Measurements from ENCODE around the gene SMAD5.

The SMAD5 gene

GRCh38 chr5:136132557-136133221 is at the start of gene SMAD5:
Gene SMAD5 (plus strand): TSS chr5:136132845. CDS start chr5:136153761, 20,916 bp downstream.
- DNase-seq (ENCODE audit: low read depth) = peak; percentile 75

GRCh38 chr5:136084698-136085097 is 47.9 kb upstream of the SMAD5 start:
- no peak for DNase-seq (ENCODE audit: low read depth)

DNA sequence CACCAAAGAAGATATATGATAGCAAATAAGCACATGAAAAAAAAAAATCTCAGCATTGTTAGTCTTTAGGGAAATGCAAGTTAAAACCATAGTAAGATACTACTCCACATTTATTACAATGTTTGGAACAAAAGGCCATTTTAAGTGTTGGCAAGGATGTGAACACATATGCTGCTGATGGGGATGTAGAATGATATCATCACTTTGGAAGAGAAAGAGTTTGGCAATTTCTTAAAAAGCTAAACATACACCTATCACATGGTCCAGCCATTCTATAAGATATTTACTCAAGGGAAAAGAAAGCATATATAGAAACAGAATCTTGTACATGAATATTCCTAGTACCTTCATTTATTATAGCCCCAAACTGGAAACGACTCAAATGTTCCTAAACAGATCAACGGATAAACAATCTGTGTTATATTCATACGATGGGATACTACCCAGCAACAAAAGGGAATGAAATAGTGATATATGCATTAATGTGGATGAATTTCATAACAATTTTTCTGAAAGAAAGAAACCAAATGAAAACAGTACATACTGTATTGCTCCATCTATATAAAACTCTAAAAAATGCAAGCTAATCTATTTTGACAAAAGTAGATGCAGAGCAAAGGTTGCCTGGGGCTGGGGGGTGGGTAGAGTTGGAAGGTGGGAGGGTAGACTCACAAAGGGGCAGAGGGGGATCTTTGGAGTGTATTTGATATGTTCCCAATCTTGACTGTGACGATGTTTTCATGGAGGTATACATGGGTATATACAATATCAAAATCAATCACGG is 45.7 kb upstream of the SMAD5 start:
- no peak for DNase-seq (ENCODE audit: low read depth)

DNA sequence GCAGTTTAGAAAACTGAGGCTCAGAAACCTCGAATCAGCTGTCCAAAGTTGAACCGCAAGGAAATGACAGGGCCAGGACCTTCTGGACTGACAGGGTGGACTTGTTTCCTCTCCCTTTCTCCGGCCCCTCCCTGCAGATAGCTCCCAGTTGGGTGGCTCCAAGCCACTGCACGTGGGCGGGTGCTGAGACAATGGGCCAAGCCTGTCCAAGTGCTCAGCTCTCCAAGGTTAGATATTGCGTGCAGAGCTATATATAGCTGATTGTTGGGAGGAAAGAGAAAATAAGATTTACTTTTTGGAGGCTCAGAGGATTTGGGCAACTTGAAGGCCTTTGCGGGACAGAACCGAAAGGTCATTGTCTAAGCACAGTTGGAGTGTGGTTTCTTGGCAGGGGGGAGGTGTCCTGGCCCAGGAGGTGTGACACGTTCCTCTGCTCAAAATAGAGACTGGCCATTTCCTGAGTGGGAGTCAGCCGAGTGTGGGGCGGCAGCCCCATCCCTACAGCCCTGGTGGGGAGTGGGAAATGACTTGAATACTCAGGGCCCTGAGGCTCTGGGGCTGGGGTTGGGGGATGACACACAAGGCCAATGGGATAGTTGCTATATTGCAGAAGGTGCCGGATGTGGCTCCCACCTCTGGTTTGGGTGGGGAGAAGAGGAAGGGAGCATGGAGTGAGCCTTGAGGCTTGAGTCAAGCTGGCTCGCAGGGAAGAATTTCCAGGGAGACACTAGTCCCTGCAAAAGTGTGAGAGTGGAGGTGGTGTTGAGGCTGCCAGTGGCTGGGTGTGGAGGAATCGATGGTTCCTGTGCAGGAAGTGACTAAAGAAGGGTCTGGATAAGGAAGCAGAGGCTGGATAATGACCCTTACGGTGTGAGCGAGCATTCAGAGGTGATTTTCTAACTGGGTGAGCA is 44.4 kb upstream of the SMAD5 start:
- DNase-seq (ENCODE audit: low read depth) = no peak

GRCh38 chr5:136089791-136090190 is 42.9 kb upstream of the SMAD5 start:
- no peak for DNase-seq (ENCODE audit: low read depth)

GRCh38 chr5:136090319-136090718 is 42.3 kb upstream of the SMAD5 start:
- no peak for DNase-seq (ENCODE audit: low read depth)

GRCh38 chr5:136094189-136094912 is 38.3 kb upstream of the SMAD5 start:
- DNase-seq (ENCODE audit: low read depth) = no peak

DNA sequence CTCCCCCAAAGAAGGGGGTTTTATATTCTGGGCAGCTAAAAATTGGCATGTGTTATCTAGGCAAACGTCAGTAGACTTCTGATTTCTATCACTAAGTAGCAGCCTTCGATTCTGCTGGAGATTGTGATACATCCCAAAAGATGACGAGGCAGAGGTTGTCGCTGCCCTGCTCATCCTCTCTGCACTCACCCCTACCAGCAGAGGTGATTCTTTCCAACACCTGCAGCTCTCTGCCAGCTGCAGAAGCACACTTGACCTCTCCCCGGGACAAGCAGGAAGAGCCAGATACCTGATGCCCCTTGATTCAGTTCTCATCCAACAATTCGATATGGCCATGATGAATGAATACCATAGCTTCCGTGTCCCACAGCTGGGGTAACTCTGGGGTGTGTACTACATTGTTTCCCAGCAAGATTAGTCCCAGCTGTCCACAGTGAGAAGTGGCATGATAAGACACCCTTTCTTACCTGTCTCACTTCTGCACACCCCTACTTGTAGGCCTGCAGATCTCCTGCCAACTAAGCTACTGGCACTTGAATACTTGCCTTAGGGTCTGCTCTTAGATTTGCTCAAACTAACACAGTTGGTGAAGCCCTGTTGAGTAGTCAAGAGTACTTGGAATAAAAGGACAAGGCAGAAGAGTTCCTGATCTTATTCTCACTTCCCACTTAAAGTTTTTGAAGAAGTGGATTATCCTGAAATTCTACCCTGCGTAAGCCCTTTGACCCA is 37.6 kb upstream of the SMAD5 start:
- no peak for DNase-seq (ENCODE audit: low read depth)

DNA sequence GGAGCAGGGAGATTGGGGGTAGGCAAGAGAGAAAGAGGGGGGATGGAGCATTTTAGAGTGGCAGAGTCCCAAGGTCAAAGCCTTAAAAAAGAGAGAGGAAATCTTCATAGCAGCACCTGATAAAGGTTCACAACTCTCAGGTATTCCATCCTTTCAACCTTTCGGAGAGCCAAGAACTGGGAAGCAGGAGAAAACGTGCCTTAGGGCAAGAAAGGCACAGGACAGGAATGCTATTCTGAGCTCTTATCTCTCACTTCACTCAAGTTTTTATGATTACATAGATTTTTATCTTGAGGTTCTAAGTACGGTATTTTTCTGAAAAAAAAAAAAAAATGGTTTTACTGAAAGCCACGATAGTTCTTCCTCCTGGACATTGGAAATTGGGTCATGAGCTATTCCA is 34.5 kb upstream of the SMAD5 start:
- DNase-seq (ENCODE audit: low read depth) = no peak

- DNase-seq (ENCODE audit: low read depth) = no peak
These were observed 32.8 kb upstream of the SMAD5 start for GRCh38 chr5:136099870-136100269.

- no peak for DNase-seq (ENCODE audit: low read depth)
These were observed 30.8 kb upstream of the SMAD5 start for GRCh38 chr5:136101884-136102283.

DNA sequence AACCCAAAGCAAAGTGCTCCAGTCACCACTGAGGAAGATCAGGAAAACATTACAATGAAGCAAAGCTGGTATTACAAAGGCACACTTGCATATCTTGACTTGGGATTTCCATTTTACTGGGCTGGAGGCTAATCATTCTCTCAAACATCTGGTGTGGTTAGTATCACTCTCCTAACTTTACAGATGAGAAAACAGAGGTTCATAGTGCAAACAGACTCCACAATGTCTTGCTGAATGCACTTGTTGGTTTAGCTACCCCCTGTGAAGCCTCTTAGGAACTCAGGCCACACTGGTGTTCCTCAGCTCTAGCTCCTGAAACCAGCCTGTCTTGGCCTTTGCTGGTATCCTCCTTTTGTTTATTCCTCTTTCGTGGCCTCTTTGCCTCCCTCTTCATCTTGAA is 29.5 kb upstream of the SMAD5 start:
- DNase-seq (ENCODE audit: low read depth) = no peak

- no peak for DNase-seq (ENCODE audit: low read depth)
These were observed 28.2 kb upstream of the SMAD5 start for GRCh38 chr5:136104306-136104965.

GRCh38 chr5:136106351-136107031 is 26.2 kb upstream of the SMAD5 start:
- no peak for DNase-seq (ENCODE audit: low read depth)

GRCh38 chr5:136108180-136108611 is 24.4 kb upstream of the SMAD5 start:
- DNase-seq (ENCODE audit: low read depth) = no peak

- no peak for DNase-seq (ENCODE audit: low read depth)
These were observed 23.9 kb upstream of the SMAD5 start for GRCh38 chr5:136108766-136109165.

GRCh38 chr5:136109453-136110135 is 23.1 kb upstream of the SMAD5 start:
- no peak for DNase-seq (ENCODE audit: low read depth)

- DNase-seq (ENCODE audit: low read depth) = no peak
These were observed 19.0 kb upstream of the SMAD5 start for GRCh38 chr5:136113606-136114005.

DNA sequence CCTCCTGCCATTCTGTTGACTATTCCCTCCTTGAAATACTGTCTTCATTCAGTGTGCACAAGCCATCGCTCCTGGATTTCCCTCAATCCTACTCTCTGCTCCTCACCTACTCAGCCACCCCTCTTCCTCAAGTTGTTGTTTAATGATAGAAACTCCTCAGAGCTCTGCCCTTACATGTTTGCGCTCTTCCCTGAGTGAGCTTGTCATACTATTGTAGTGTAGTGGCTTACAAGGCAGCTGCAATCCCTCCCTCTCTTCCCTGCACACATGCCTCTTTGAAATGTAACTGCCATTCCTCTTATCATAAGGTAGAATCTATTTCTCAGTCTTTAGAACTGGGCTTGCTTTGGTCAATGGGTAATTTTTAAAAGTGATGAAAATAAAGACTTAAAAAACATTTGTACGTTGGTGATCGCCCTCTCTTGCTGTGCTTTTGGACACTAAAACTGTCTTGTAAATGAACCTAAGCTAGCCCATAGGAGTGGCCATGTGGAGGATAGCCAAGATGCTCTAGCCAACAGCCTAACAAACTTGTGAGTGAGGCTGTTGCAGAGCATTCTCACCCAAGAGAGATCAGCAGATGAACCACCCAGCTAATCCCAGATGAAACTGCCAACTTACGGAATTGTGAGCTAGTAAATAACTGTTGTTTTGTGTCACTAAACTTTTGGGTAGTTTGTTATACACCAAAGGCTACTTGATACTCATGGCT is 18.1 kb upstream of the SMAD5 start:
- DNase-seq (ENCODE audit: low read depth) = no peak
